H1 (cell line): Measurements from ENCODE around the gene ATP6V0A1. TPM values are rescaled to one million over a fixed set of nuclear protein-coding genes. Genes with fewer than 3 reads are reported as not detected.
"Not testable (repeated sequence)": the region's sequence is repeated elsewhere in the genome, so short reads cannot be mapped to it uniquely, and the experiment has no call there.

Source experiments
- CTCF ChIA-PET: fragments of 300-600 bp; sonication (Branson Sonifier 250); formaldehyde crosslinking; loops from one replicate; lab custom pipeline; 2021; ENCODE audit not compliant: partially characterized antibody; lab: Charles Lee
- POLR2A ChIA-PET: fragments of 300-600 bp; sonication (Branson Sonifier 250); formaldehyde crosslinking; loops from one replicate; lab custom pipeline; 2021; ENCODE audit warnings: inconsistent platforms; ENCODE audit not compliant: partially characterized antibody; lab: Charles Lee
- DNase-seq, 2 experiments: peaks; one replicate each; pipeline versions ENCODE4 v3.0.0 to v3.0.0-alpha.2; 2010 to 2022; ENCODE audit warnings: low spot score in 2 of 2, low read depth in 1 of 2, mixed read lengths in 1 of 2
- FAIRE-seq: peaks from 2 replicates; lab custom pipeline; 2011; peaks lifted over from hg19 to GRCh38; lab: Jason Lieb, UNC
- H2AFZ ChIP-seq: 2 replicates; pipeline ENCODE4 v1.8.1; 2012; ENCODE audit warnings: low read length, inconsistent platforms
- H2AK5ac ChIP-seq: 2 replicates; pipeline ENCODE4 v1.6.1; 2013; ENCODE audit warnings: low read depth, low read length
- H2BK120ac ChIP-seq: replicated peaks from 2 replicates; pipeline ENCODE3; 2013; ENCODE audit warnings: low read depth, low read length, inconsistent platforms
- H2BK12ac ChIP-seq: 2 replicates; pipeline ENCODE4 v1.6.1; 2013; ENCODE audit warnings: low read depth, low read length
- H2BK15ac ChIP-seq: 2 replicates; pipeline ENCODE4 v1.6.1; 2013; ENCODE audit warnings: low read length
- H2BK20ac ChIP-seq: 2 replicates; pipeline ENCODE4 v1.6.1; 2013; ENCODE audit warnings: low read length
- H2BK5ac ChIP-seq: 2 replicates; pipeline ENCODE4 v1.6.1; 2013; ENCODE audit warnings: low read depth, low read length
- H3K14ac ChIP-seq: 2 replicates; pipeline ENCODE4 v1.6.1; 2013; ENCODE audit warnings: inconsistent platforms; ENCODE audit not compliant: insufficient read length
- H3K18ac ChIP-seq: 2 replicates; pipeline ENCODE4 v1.6.1; 2013; ENCODE audit warnings: low read length; ENCODE audit errors: extremely low read depth
- H3K23ac ChIP-seq: 2 replicates; pipeline ENCODE4 v1.6.1; 2013; ENCODE audit warnings: inconsistent platforms; ENCODE audit not compliant: insufficient read length
- H3K23me2 ChIP-seq: 2 replicates; pipeline ENCODE4 v1.6.1; 2013; ENCODE audit warnings: low read depth, low read length
- H3K27ac ChIP-seq: 2 replicates; pipeline ENCODE4 v1.6.1; 2011; ENCODE audit warnings: low read depth, low read length, inconsistent platforms
- H3K27me3 ChIP-seq, 4 experiments: replicated peaks in 1 of 4; 1 replicate in 1 of 4; 2 replicates in 3 of 4; pipeline versions ENCODE4 v1.6.1 to v1.8.1; 2011 to 2013; ENCODE audit warnings: low read length in 3 of 4, mild to moderate bottlenecking in 3 of 4, inconsistent platforms in 2 of 4, mixed read lengths in 2 of 4, moderate library complexity in 1 of 4; ENCODE audit not compliant: control insufficient read depth in 3 of 4, insufficient read depth in 3 of 4; ENCODE audit errors: extremely low read depth in 1 of 4
- H3K36me3 ChIP-seq, 4 experiments: 2 replicates each; pipeline versions ENCODE4 v1.6.1 to v1.8.1; 2011 to 2013; ENCODE audit warnings: mild to moderate bottlenecking in 4 of 4, low read length in 3 of 4, moderate library complexity in 2 of 4, control low read depth in 1 of 4, inconsistent platforms in 1 of 4; ENCODE audit not compliant: insufficient read depth in 4 of 4, control insufficient read depth in 2 of 4
- H3K4ac ChIP-seq: replicated peaks from 2 replicates; pipeline ENCODE3; 2013; ENCODE audit warnings: low read length, low read depth, mixed read lengths, inconsistent platforms; ENCODE audit not compliant: insufficient read length
- H3K4me1 ChIP-seq, 4 experiments: replicated peaks in 1 of 4; 1 replicate in 1 of 4; 2 replicates in 3 of 4; pipeline versions ENCODE4 v1.6.1 to v1.8.1; 2011 to 2013; ENCODE audit warnings: low read length in 3 of 4, inconsistent platforms in 2 of 4, mixed read lengths in 1 of 4; ENCODE audit not compliant: insufficient read depth in 4 of 4, control insufficient read depth in 3 of 4
- H3K4me2 ChIP-seq, 2 experiments: 2 replicates each; pipeline versions ENCODE4 v1.6.1 to v1.8.1; 2011 to 2013; ENCODE audit warnings: low read depth in 2 of 2, low read length in 2 of 2, control low read depth in 1 of 2, inconsistent platforms in 1 of 2, mild to moderate bottlenecking in 1 of 2; ENCODE audit not compliant: insufficient read depth in 1 of 2
- H3K4me3 ChIP-seq, 4 experiments: fragments of 200-600, 300-600 bp in 1 of 4; sonication (generic), shearing (Covaris generic), sonication (Bioruptor Twin) in 1 of 4; 2 replicates each; pipeline versions ENCODE4 v1.5.1 to v1.8.1; 2011 to 2016; ENCODE audit warnings: low read length in 4 of 4, low read depth in 3 of 4, control low read depth in 2 of 4, inconsistent platforms in 2 of 4, mild to moderate bottlenecking in 2 of 4, mixed read lengths in 1 of 4, moderate library complexity in 1 of 4; ENCODE audit not compliant: insufficient read depth in 2 of 4; ENCODE audit errors: extremely low read depth in 1 of 4
- H3K56ac ChIP-seq: replicated peaks from 2 replicates; pipeline ENCODE3; 2013; ENCODE audit warnings: low read depth, mild to moderate bottlenecking, mixed read lengths, low read length, inconsistent platforms; ENCODE audit not compliant: insufficient read length
- H3K79me1 ChIP-seq: 2 replicates; pipeline ENCODE4 v1.6.1; 2013; ENCODE audit warnings: low read depth, low read length, control low read depth
- H3K79me2 ChIP-seq, 2 experiments: 2 replicates each; pipeline versions ENCODE4 v1.6.1 to v1.8.1; 2012 to 2013; ENCODE audit warnings: low read length in 2 of 2, mild to moderate bottlenecking in 2 of 2, inconsistent platforms in 1 of 2; ENCODE audit not compliant: insufficient read depth in 2 of 2, control insufficient read depth in 1 of 2
- H3K9ac ChIP-seq, 4 experiments: replicated peaks in 1 of 4; 1 replicate in 1 of 4; 2 replicates in 3 of 4; pipeline versions ENCODE4 v1.6.1 to v1.8.1; 2011 to 2013; ENCODE audit warnings: low read depth in 3 of 4, low read length in 3 of 4, control low read depth in 2 of 4, mild to moderate bottlenecking in 2 of 4, moderate library complexity in 2 of 4, inconsistent platforms in 1 of 4; ENCODE audit errors: extremely low read depth in 1 of 4
- H3K9me3 ChIP-seq, 2 experiments: 2 replicates each; pipeline versions ENCODE4 v1.6.1 to v1.8.1; 2012 to 2013; ENCODE audit warnings: mild to moderate bottlenecking in 2 of 2, moderate library complexity in 2 of 2, control low read depth in 1 of 2, inconsistent platforms in 1 of 2, low read depth in 1 of 2, low read length in 1 of 2, mixed read lengths in 1 of 2; ENCODE audit not compliant: insufficient read depth in 2 of 2
- H4K20me1 ChIP-seq, 2 experiments: replicated peaks in 1 of 2; 2 replicates each; pipeline versions ENCODE3 to v1.8.1; 2011 to 2013; ENCODE audit warnings: inconsistent platforms in 2 of 2, low read length in 2 of 2, mild to moderate bottlenecking in 1 of 2; ENCODE audit not compliant: insufficient read depth in 2 of 2, control insufficient read depth in 1 of 2
- H4K5ac ChIP-seq: 2 replicates; pipeline ENCODE4 v1.6.1; 2013; ENCODE audit warnings: low read length, low read depth, mixed read lengths, inconsistent platforms; ENCODE audit not compliant: insufficient read length
- H4K8ac ChIP-seq: 2 replicates; pipeline ENCODE4 v1.8.0; 2013; ENCODE audit warnings: mild to moderate bottlenecking, moderate library complexity, low read length, inconsistent platforms; ENCODE audit not compliant: insufficient read depth; ENCODE audit errors: extremely low read depth
- H4K91ac ChIP-seq: replicated peaks from 2 replicates; pipeline ENCODE3; 2013; ENCODE audit warnings: low read length, mixed read lengths, inconsistent platforms; ENCODE audit not compliant: insufficient read length
- WGBS, 2 experiments: shearing (Covaris generic) in 1 of 2; methylation state at CpG; one replicate each; pipeline versions ENCODE4 v1.1.6 to v1.1.7; 2013 to 2015; ENCODE audit warnings: low lambda C conversion rate in 2 of 2, mixed read lengths in 2 of 2, inconsistent platforms in 1 of 2, low coverage in 1 of 2, missing lambda C conversion rate in 1 of 2; ENCODE audit not compliant: insufficient replicate concordance in 2 of 2, insufficient coverage in 1 of 2, insufficient read length in 1 of 2; ENCODE audit errors: extremely low coverage in 1 of 2, missing lambda C conversion rate in 1 of 2; 5-methylcytosine and 5-hydroxymethylcytosine counted together
- polyA plus RNA-seq, 7 experiments: library from polyadenylated mRNA; depleted of rRNA in 3 of 7; stranded (reverse) in 5 of 7; unstranded in 2 of 7; fragments of >200 nt in 5 of 7; fragments of 200-250 nt in 2 of 7; gene quantifications; 1 replicate in 5 of 7; 2 replicates in 1 of 7; 4 replicates in 1 of 7; pipeline versions ENCODE4 v1.2.1 to v1.2.3, GENCODE V29; 2011 to 2013; ENCODE audit warnings: missing spikeins in 2 of 7, mixed read lengths in 2 of 7
- total RNA-seq: library from RNA; stranded (reverse); fragmentation: NEBNext Ultra II Directional; extraction: Animal tissue kit (Norgen Biotek cat#: 25700); gene quantifications from 2 replicates; pipeline ENCODE4 v1.2.1, GENCODE V29; 2021

ATP6V0A1 gene
- total and polyA plus RNA-seq, 2 of the 8 experiments (the other 6 are each of a cell fraction or from before 2014, with no cell fraction given), result 55.3 to 63.4 TPM

DNA sequence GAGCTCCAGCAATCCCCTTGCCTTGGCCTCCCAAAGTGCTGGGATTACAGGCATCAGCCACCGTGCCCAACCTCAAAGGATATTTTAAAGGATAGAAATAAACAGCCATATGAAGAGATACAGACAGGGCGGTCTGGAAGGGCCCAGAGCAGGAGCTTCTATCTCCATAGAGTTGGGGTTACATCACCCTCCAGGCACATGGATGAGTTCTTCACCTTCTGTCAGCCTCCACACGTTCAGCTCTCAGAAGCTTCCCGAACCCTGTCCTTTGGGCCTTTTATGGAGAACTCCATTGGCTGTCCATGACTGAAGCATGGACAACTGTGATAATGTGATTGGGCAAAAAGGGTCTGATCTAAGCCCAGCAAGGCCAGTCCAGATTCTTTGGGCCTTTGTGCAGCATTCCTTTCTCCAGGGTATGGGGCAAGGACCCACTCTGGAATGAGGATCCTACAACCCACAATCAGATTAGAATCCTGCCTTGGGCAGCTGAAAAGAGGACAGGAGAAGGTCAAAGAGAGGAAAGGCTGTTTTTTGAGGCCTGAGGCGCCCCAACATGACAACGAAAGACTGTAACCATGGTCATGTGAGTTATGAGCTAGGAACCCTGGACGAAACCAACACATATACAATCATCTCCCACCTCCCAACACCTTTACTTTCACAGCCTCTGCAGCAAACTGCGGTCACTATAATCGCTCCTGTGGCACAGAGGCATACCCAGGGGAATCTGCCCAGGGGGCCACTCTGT is 87.3 kb downstream of the ATP6V0A1 start:
- not testable (repeated sequence) for DNase-seq, H3K56ac ChIP-seq, H3K18ac ChIP-seq, H3K27me3 ChIP-seq, H3K4me1 ChIP-seq, H4K20me1 ChIP-seq, H2BK15ac ChIP-seq, H3K4me2 ChIP-seq, H3K79me1 ChIP-seq, H3K14ac ChIP-seq, H3K23me2 ChIP-seq, H2AK5ac ChIP-seq, H3K4me3 ChIP-seq, H3K79me2 ChIP-seq, H4K5ac ChIP-seq, H4K8ac ChIP-seq, H2BK20ac ChIP-seq, H2BK120ac ChIP-seq, H2BK5ac ChIP-seq, H3K27ac ChIP-seq, H2AFZ ChIP-seq, H4K91ac ChIP-seq, H3K9ac ChIP-seq, H3K23ac ChIP-seq, H3K9me3 ChIP-seq, H2BK12ac ChIP-seq, H3K4ac ChIP-seq
- ChIA-PET POLR2A (interaction anchor here (0.7 to 4.3 kb wide), 3 partner anchors 9 to 770 kb away, joined by 3 to 43 read pairs (median 3); partner anchors contain the start of gene NAGLU), CTCF (interaction anchor here (1.3 kb wide), 1 partner anchor 12 kb away, joined by 6 read pairs; no protein-coding TSS in a partner anchor)
- peaks cover 0 to 12% (median 5%) of the 10 kb centered on the region in 4 experiments; a peak in 4 of 8 replicates for H3K36me3 ChIP-seq
- 90% methylated on average over 9 of the region's 9 CpGs; no CpG with 5 or more reads in 1 of the 2 experiments for WGBS, 2 experiments
- peak; percentile 78 for FAIRE-seq
